ENCODE results near the gene FETUB.

- TF ChIP-seq CTCF (IDR thresholded peaks at IDR 0.05) (no peak), POLR2A (IDR thresholded peaks at IDR 0.05) (no peak)
Measured at GRCh38 chr3:186624598-186624997, 15.6 kb upstream of the FETUB start.

Measured in thyroid gland (tissue), 4 donors.